SIG-M5 treated with dmso at 0.1 percent for 504 hours (cell line): ENCODE data around the gene TGIF2.
"Not testable (repeated sequence)": the region's sequence is repeated elsewhere in the genome, so short reads cannot be mapped to it uniquely, and the experiment has no call there.

Experiments
- DNase-seq: peaks from one replicate; lab custom pipeline; 2025; ENCODE audit not compliant: unreplicated experiment; lab: John Stamatoyannopoulos, UW

TGIF2 gene

DNA sequence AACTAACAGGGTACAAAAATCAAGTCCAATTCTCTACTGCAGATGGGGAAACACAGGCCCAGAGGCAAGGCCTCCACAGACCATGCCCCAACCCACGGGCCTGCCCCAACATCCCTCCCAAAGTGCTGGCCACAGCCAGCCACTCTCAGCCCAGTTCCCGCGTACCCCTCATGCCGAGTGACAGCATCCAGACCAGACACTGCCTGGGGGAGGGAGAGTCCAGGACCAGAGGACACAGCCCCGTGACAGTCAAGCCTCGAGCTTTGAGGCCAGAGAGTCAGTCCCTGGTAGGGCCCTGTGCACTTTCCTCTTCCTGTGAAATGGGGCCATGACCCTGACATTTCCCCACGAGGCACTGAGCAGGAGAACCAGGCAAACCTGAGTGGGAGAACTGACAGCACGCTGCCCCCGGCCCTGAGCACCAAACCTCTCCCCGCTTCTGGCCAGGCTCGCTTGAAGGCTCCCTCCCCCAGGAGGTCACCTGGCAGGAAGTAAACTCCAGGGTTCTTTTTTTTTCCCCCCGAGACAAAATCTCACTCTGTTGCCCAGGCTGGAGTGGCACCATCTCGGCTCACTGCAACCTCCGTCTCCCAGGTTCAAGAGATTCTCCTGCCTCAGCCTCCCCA lies 27.2 kb upstream of the TGIF2 start:
- no peak for DNase-seq

DNA sequence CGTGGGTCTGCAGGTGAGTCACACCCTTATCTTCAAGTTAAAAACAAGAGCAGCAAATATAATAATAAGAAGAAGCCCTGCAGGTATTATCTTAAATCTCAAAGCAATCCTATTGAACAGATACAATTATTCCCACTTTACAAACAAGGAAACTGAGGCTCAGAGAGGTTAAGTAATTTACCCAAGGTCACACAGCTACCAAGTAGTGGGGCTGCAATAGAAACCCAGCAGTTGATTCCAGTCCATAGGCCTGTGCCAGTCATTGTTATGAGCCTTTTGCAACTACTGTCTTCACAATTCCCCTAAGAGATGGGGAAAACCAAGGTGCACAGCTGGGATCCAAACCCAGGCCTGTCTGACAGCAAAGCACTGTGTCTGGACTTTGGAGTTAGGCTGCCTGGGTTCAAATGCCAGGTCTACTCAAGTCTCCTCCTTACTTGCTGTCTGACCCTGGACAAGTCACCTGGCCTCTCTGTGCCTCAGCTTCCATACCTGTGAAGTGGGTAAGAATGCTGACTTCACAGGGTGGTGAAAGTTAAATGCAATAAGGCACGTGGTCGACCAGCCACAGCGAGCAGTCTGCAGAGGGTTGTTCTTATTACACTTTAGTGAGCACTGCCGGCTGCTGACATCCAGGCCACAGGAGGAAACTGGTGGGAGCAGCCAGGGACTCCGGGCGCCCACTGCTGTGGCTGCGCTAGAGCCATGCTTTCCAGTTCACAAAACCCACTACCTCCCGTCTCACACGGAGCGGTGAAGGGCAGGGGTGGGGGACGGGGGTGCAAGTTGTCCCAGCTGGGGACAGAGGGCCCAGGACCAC lies 26.0 kb upstream of the TGIF2 start:
- DNase-seq: no peak

DNA sequence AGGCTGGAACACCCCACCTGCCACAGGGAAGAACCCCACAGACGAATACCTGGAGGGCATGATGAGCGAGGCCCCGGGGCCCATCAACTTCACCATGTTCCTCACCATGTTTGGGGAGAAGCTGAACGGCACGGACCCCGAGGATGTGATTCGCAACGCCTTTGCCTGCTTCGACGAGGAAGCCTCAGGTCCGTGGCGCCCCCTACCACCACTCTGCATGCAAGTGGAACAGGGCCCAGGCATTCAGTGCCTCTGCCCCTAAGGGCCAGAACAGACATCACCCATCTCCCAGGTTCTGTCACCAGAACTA lies 25.4 kb upstream of the TGIF2 start:
- no peak for DNase-seq

DNA sequence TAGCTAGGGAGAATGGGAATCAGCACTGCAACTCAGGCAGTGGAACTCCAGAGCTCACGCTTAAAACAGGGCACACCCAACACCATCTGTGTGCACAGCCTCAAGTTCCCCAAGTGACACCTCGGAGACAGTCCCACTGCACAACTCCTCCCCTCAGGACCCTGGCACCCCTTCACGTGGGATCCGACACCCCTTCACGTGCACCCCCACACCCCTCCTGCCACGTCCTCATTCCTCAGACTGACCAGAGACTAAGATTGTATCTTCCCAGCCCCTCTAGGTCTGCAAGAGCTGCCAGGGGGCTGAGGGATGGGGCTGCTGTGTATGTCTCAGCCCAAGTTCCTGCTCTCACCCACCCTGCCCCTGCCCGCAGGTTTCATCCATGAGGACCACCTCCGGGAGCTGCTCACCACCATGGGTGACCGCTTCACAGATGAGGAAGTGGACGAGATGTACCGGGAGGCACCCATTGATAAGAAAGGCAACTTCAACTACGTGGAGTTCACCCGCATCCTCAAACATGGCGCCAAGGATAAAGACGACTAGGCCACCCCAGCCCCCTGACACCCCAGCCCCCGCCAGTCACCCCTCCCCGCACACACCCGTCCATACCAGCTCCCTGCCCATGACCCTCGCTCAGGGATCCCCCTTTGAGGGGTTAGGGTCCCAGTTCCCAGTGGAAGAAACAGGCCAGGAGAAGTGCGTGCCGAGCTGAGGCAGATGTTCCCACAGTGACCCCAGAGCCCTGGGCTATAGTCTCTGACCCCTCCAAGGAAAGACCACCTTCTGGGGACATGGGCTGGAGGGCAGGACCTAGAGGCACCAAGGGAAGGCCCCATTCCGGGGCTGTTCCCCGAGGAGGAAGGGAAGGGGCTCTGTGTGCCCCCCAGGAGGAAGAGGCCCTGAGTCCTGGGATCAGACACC lies 24.4 kb upstream of the TGIF2 start:
- no peak for DNase-seq

DNA sequence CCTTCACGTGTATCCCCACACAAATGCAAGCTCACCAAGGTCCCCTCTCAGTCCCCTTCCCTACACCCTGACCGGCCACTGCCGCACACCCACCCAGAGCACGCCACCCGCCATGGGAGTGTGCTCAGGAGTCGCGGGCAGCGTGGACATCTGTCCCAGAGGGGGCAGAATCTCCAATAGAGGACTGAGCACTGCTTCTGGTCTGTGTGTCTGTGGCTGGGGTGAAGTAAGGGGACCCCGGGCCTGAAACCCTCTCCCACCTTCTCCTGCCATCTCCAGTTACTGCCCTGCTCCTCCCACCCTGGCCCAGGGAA lies 23.8 kb upstream of the TGIF2 start:
- no peak for DNase-seq

DNA sequence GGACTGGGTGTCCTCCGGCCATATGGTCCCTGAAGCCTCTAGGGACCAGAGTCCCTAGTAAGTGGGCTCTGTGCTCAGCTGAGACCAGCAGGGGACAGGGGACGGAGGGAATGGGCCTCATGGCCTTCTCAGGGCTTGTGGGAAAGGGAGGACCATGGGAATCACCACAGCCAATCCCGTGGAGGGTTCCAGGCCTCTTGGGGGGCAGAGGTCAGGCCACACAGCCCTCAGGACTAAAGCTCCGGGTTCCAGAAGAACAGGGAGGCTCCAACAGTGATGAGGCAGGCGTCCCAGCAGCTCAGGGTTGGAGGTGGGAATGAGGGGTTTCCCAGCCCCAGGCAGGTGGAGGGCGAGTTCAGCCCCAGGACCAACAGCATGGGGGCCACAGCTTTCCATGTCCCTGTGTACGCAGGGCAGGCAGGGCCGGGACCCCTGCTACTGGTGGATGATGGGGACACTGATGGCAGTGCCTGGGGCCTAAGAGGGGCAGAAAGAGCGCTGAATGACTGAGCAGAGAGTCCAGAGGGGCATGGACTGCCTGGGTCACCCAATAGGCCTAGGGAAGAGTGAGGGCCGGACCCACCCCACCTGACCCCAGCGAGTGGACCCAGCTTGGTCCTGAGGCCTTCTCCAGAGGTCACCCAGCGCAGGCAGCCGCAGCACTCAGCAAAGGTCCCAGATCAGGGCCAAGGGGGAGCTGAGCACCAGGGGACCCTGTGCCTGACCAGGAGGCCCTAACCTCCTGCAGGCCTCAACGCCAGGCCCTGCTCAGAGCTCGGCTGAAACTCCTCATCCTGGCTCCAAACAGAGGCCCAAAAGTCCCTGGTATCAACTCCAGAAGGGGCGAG lies 23.2 kb upstream of the TGIF2 start:
- no peak for DNase-seq

DNA sequence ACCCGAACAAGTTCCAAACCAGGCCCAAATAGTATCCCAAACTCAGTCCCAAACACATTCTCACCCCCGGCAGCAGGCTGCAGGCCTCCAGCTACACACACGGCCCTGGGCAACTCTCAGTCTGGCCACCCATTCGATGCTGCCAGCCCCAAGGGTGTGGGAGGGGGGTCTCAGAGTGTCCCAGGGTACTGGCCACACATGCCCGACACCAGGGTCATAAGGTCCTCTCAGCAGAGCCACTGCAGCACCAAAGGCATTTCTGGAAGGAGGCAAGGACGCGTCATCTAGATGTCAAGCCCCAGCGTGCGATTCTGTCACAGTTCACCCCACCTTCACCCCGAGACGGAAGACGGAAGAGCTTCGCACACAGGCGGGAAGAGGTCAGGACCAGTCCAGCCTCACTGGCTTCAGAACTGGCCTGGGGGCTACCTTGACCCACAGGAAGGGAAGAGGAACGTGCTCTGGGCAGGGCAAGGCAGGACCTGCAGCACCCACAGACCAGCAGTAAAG lies 22.6 kb upstream of the TGIF2 start:
- DNase-seq: no peak

DNA sequence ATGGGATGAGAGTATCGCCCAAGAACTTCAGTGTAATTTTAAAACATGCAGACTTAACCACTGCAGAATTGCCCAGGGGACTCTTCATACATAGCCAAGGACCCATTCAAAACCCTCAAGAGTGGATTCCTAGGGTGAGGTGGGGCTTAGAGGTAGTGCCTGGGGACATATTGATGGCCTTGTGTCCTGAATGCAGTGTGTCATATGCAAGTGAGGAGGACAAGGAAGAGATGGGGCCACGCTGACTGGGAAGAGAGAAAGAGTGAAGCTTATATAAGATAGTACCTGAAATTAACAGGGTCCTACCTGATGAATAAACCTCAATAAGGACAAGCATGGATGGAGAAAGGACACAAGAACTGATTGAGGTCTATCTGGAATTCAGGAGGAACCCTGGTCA lies 18.1 kb upstream of the TGIF2 start:
- no peak for DNase-seq

DNA sequence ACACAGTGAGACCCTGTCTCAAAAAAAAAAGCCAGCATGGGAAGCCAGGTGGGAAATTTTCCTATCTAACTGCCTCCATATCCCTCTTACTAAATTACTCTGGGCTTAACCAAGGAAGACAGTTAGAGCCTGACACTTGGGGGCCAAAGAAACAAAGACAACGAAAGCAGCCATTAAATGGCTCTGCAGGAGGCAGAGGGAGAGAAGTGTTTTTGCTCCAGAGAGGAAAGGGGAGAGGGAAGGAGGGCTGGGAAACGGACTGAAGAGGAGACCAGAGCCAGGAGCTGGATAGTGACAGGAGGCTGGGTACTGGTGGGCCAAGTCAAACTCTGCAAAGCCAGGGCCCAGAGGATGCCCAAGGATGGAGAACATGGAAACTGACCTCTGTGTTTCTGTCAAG lies 10.7 kb upstream of the TGIF2 start:
- DNase-seq: no peak

DNA sequence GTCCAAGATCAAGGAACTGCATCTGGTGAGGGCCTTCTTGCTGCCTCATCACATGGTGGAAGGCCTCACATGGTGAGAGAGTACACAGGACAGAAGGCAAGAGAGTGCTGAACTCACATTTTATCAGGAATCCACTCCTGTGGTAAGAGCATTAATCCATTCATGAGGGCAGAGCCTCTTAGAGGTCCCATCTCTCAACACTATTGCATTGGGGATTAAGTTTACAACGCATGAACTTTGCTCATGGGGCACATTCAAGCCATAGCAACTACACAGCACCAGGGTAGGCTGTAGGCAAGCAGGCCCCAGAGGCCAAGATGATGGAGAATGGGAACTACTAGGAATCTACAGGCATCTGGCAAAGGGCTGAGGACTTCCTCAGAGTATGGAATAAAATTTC lies 10.0 kb upstream of the TGIF2 start:
- DNase-seq: no peak

DNA sequence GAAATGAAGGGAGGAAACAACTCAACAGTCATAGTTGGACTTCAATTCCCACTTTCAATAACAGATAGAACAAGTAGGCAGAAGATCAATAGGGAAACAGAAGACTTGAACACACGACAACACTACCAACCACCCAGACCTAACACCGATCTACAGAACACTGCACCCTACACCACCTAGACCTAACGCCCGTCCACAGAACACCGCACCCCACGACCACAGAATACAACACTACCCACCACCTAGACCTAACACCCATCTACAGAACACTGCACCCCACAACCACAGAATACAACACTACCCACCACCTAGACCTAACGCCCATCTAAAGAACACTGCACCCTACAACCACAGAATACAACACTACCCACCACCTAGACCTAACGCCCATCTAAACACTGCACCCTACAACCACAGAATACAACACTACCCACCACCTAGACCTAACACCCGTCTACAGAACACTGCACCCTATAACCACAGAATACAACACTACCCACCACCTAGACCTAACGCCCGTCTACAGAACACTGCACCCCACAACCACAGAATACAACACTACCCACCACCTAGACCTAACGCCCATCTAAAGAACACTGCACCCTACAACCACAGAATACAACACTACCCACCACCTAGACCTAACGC lies 9.2 kb upstream of the TGIF2 start:
- not testable (repeated sequence) for DNase-seq

DNA sequence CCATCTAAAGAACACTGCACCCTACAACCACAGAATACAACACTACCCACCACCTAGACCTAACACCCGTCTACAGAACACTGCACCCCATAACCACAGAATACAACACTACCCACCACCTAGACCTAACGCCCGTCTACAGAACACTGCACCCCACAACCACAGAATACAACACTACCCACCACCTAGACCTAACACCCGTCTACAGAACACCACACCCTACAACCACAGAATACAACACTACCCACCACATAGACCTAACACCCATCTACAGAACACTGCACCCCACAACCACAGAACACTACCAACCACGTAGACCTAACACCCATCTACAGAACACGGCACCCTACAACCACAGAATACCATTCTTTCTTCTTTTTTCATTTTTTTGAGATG lies 8.7 kb upstream of the TGIF2 start:
- not testable (repeated sequence) for DNase-seq

DNA sequence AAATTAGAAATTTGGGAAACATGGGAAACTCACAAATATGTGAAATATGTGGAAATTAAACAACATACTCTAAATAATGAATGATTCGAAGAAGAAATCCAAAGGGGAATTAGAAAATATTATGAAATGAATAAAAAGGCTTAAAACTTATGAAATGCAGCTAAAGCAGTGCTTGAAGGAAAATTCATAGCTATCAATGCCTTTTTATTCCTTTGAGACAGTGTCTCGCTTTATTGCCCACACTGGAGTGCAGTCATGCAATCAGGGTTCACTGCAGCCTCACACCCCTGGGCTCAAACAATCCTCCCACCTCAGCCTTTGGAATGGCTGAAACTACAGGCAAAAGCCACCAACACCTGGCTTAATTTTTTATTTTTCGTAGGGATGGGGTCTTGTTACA lies 7.9 kb upstream of the TGIF2 start:
- no peak for DNase-seq

DNA sequence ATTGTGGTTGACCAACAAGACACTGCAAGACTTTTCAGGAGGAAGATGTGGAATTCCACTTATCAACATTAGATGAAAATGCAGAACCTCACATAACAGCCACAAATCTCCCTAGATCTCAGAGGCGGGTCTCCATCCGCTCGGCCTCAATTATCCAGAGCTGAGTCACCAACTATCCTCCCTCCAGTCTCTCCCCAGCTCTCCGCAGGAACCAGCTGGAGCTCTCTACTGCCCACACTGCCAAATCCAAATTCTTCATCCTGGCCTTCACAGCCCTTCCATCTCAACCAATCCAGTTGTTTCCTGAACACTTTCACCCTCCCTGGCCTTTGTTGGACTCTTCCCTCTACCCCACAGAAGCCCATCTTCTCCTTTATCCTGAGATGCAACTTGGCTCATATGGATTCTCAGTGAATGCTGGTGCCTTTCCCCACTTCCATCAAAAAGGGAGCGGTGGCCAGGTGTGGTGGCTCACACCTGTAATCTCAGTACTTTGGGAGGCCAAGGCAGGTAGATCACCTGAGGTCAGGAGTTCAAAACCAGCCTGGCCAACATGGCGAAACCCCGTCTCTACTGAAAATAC lies 3.5 kb upstream of the TGIF2 start:
- DNase-seq: no peak

DNA sequence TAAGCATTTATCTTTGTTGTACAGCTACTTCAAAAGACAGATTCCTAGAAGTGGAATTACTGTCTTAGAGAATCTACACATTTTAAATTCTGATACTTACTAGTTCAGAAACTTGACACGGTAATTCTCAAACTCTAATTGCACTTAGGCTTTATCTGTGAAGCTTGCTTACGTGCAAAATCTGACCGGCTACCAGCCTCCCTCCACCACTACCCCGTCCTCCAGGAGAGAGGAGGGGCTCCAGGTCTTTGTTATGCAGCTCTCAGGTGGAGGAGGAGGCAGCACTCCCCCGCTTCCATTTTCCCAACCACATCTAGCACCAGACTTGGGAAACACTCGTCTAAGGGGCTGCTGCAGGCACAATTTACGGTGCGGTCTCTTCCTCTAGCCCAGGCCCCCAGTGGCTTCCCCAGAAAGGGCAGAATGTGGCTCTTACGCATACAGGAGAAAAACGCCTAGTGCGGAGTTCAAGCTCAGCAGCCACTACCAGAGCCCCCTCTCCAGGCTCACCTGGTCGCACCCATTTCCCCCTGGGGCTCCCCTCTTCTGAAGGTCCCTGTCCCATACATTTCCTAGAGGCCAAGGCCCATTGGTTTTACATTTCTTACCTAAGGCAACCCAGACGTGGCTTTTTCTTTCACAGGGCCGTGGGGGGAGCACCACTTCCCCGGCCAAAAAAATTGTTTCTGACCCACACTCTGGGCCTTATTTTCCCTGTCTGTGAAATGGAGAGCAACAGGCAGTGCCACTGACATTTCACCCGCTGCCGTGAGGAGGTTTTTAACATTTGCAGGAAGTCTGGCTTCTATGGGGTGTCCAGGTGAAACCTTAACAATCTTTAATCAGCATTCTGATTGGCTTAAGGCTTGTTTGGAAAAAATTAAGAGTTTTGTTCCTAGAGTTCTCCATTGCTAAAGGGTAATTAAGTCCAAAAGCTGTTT lies 1.6 kb upstream of the TGIF2 start:
- DNase-seq: no peak

DNA sequence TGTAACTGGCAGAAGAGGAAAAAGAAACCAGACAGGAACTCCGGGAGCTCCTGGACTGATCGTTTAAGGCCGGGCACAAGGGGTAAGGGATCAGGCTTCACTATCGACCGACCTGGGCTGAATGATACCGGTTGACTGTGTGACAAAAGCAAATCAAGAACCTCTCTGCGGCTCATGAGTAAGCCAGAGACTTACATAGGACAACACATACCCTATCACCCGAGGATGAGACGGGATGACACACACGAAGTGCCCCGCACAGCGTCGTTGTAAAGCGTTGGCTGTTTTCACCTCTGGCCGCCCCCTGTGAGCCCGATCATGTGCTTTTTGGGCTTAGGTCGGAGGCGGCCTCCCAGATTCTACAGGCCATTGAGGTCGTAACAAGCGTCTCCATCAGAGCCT lies 695 bp upstream of the TGIF2 start:
- no peak for DNase-seq

DNA sequence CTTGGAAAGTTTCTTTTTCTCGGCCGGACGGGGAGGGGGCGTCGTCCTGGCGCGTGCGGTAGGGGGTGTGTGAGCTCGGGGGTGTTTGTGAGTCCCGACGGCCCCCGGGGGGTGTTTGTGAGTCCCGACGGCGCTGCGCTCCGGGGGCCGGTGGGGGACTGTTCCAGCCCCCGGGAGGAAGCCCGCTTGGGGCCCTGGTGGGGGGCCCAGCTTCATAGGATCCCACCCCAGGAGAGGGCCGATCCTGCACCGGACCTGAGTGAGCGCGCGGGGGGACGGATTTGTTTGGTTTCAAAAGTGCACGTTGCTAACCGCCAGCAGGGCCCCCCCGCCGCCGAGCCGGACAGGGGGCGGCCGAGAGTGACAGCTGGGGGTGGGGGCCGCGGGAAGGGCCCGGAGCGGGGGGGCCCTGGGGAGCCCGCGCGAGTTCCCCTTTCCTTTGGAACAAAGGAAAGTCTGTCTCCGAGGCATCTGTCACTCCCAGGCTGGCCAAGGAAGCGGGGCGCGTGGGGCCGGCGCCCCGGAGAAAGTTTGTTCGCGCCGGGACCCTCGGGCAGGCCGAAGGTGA lies 485 bp downstream of the TGIF2 start:
- DNase-seq: peak; percentile 78

DNA sequence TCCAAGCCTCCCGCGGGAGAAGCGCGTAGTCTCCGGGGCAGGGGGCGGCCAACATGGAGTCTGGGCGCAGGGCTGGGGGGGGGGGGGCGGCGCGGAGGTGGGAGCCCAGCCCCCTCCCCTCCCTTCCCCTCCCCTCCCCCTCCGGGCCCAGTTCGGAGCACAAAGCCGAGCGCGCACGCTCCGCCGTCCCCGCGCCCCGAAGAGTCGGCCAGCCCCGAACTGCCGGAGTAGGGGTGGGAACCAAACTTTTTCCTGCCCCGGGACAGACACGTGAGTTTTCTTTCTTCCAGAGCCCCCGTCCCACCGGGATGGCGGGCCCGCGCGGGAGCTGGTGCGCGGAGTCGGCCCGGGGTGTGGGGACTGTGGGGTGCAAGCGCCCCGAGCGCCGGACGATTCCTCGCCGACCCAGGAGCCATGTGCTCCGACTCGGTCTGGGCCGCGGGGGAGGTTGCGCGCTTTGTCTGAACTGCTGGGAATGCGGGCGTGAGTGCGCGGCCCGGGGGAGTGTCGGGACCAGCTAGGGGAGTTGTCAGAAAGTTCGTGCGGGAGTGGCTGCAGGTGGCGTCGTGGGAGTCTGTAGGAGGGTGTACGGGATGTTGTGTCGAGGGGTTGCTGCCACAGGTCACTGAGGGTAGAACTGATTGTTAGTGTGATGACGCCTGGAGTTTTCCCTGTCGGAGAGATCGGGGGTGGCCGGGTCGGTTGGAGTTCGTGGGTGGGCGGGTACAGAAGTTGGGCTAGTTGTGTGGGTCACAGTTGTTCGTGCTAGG lies 1.2 kb downstream of the TGIF2 start:
- peak; percentile 62 for DNase-seq
